GM21390 (cell line): ENCODE measurements around the gene ABR.
"Not testable (repeated sequence)": the region's sequence is repeated elsewhere in the genome, so short reads cannot be mapped to it uniquely, and the experiment has no call there.

Source experiments
- ATAC-seq: cut with Tn5 transposase; IDR thresholded peaks from one replicate; pipeline ENCODE4 v1.9.1; 2021; ENCODE audit not compliant: unreplicated experiment

The ABR gene

DNA sequence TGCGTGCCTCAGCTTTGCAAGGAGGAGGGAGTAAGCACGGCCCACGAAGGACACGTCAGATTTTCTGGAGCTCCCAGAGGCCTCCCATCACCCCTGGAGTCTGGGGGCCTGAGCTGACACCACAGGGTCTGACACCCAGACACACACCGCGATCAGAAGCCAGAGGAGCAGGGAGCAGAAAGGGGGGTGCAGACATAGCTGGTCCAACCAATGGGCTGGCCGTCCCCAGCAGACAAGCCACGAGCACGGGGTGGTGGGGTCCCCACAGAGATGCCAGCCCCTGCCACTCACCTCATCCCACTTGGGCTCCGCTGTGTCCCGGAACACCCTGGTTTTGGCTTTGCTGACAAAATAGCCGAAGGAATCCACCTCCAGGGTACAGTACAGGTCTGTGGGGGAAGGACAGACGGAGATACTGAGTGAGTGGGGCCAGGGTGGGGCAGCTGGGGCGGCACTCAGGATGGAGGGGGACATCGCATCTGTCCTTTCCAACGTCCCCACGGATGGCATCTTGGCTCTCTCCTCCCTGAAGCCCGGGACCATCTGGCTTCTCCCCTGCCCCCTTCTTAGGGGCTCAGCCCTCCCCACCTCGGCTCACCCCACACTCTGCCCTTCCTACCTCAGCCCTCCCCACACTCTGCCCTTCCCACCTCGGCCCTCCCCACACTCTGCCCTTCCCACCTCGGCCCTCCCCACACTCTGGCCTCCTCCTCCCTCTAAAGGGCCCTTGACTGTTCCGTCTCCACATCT lies 129.4 kb downstream of the ABR start:
- ATAC-seq: no peak

GRCh38 chr17:1049446-1050225 lies 130.1 kb downstream of the ABR start:
- no peak for ATAC-seq

- not testable (repeated sequence) for ATAC-seq
Observed at GRCh38 chr17:1048516-1049115, 131.2 kb downstream of the ABR start.

GRCh38 chr17:1047879-1048470 lies 131.8 kb downstream of the ABR start:
- no peak for ATAC-seq

DNA sequence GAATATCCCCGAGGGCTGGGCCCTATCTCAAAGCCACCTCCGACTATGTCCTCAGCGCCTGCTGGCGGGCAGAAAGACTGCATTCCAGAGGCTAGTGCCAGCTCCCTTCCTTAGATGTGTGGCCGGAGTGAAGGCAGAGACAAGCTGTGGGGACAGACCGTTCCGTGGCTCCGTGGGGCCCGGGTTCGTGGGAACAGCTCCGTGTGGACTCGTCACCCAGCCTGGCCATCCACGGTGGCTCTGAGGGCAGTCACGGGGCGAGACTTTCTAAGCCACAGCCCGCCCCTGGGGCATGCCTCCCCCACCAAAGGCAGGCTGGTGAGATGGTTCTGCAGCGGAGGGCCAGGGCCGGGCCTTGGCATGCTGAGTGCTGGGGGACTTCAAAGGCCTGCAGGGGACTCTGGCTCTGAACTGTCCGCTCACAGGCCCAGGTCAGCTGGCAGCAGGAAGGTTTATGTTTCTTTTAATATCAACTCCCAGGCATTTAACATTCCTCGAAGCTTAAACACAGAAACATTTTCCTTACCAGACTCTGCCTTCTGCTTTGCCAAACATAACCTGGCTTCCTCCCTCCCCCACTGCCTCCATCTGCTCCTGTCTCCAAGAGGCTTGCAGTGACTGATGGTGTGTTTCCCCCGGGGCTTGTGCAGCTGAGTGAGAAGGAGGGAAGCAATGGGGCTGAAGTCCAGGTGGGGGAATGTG lies 132.5 kb downstream of the ABR start:
- no peak for ATAC-seq

DNA sequence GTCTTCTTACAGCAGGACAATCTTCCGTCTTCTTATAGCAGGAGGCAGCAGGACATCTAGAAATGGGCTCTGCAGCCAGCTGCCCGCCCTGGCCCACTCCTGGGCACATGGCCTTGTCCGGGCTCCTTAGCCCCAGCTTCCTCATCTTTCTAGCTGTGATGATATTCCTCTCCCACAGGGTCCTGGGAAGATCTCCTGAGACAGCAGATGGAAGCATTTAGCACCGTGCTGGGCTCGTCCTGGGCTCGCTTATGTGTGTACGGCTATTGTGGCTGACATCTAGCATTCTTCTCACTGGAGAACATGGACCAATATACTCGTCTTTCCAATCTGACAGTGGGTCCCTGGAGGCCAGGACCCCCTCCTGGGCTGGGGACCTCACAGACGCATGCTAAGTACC lies 134.3 kb downstream of the ABR start:
- ATAC-seq: no peak

- ATAC-seq: not testable (repeated sequence)
Observed at GRCh38 chr17:1044387-1045009, 135.3 kb downstream of the ABR start.

DNA sequence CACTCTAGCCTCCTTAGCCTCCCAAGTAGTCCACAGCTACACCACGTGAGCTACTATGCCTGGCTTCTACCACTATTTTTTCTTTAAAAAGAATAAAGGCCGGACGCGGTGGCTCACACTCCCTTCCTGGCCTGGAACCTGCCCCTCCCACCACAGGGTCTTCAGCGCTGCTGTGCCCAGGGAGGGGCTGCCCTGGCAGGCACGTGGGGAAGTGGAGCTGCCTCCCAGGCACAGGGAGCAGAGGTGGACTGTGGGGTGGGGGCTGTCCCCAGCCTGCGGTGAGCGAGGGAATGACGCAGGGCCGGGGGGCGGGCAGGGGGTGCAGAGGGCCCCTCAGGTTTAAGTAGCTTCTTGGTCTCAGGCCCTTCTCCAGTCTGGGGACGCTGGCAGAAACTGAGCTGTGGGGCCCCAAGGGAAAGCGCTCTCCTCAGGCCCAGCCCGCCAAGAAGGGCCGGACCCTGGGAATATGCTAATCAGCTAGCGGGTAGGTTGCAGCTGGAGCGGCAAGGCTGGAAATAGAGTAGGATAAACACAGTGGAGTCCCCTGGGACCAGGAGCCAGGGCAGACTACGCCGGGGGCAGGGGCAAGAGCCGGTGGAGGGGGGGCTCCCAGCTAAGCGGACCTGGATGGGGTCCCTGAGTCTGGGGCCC lies 136.1 kb downstream of the ABR start:
- ATAC-seq: no peak

- no peak for ATAC-seq
Observed at GRCh38 chr17:1042486-1042885, 137.3 kb downstream of the ABR start.

DNA sequence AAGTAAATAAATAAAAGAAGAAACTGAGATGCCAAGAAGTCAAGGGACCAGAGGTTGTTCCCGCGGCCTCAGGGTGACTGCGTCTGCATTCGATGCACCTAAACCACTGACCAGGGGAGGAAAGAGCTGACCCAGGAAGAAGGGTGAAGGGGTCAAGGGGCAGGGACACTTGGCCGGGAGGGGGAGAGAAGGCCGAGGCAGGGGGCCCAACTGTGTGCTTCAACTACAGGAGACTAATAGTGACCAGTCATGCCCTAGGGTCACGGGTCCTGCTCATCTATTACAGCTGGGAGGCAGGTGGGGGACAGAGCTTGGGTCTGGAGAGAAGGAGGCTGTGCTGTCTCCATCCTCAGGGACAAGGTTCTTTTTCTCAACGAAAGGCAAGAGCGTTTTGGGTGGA lies 138.0 kb downstream of the ABR start:
- no peak for ATAC-seq

DNA sequence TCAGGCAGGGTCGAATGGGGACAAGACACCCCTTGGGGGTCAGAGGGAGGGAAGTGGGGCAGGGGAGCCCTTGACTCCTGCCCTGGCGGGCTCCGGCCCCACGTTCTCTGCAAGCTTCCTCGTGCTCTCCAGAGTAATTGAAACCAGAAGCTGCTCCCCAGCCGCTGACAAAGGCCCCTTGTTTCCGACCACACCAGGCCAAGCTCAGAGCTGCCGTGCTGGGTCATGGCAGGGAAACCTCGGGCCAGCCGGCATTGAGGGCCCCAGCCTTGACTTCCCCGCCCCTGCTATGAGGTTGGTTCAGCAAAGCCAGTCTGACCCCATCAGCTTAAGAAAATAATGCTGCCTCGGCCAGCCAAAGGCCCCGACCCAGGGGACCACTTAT lies 139.6 kb downstream of the ABR start:
- no peak for ATAC-seq

DNA sequence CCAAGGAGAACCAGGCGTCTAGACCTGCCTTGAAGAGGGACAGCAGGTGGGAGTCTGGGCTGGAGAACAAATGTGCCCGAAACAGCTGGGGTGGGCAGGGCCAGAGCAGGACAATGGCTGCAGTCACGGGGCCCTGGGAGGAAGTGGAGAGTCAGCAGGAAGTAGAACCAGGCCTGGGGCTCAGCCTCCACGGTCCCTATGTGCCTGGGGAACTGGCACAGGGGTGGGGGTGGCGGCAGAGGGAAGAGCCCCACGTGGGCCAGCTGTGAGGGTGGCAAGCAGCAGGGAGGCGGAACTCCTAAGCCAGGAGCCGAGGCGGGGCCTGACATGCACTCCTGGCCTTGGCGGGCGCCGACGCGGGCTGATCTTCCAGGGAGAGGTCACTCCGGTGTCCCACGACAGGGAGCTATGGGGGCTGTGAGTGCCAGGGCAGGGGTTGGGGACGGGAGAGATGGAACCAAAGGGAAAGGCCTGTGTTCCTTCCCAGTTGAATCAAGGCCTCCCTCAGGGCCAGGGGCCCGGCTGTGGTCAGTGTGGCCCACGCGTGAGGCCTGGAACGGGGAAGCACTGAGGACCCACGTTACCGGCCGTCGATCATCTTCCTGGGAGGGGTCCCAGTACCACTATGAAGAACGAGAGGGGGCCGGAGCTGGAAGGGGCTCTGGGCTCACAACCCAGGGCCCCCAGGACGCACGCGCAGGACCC lies 140.1 kb downstream of the ABR start:
- no peak for ATAC-seq

- no peak for ATAC-seq
Observed at GRCh38 chr17:1039123-1039507, 140.7 kb downstream of the ABR start.

- ATAC-seq: no peak
Observed at GRCh38 chr17:1038459-1039122, 141.2 kb downstream of the ABR start.

- ATAC-seq: no peak
Observed at GRCh38 chr17:1037238-1037879, 142.4 kb downstream of the ABR start.

- ATAC-seq: no peak
Observed at GRCh38 chr17:1036845-1037237, 142.9 kb downstream of the ABR start.

GRCh38 chr17:1036171-1036844 lies 143.5 kb downstream of the ABR start:
- ATAC-seq: no peak
